Osteoblast (primary cell): ENCODE measurements around the gene COL1A1. TPM values are rescaled to one million over a fixed set of nuclear protein-coding genes. Genes with fewer than 3 reads are reported as not detected.

Experiments used
- DNase-seq: peaks from one replicate; pipeline ENCODE4 v3.0.0; 2011; ENCODE audit warnings: low spot score, mixed read lengths; ENCODE audit not compliant: insufficient read length; ENCODE audit errors: missing footprints
- H2AFZ ChIP-seq: 2 replicates; pipeline ENCODE4 v1.6.0; 2011; ENCODE audit warnings: mild to moderate bottlenecking, low read length
- H3K27ac ChIP-seq: 2 replicates; pipeline ENCODE4 v1.5.1; 2011; ENCODE audit warnings: mild to moderate bottlenecking, low read depth, low read length, moderate library complexity
- H3K27me3 ChIP-seq: 2 replicates; pipeline ENCODE4 v1.6.0; 2012; ENCODE audit warnings: mild to moderate bottlenecking, control low read depth, inconsistent platforms, low read length, moderate library complexity; ENCODE audit not compliant: insufficient read depth
- H3K36me3 ChIP-seq: 2 replicates; pipeline ENCODE4 v1.5.1; 2011; ENCODE audit warnings: mild to moderate bottlenecking, low read length, control low read depth, moderate library complexity; ENCODE audit not compliant: insufficient read depth
- H3K4me1 ChIP-seq: 2 replicates; pipeline ENCODE4 v1.5.1; 2011; ENCODE audit warnings: mild to moderate bottlenecking, low read length, control low read depth, moderate library complexity; ENCODE audit not compliant: insufficient read depth
- H3K4me2 ChIP-seq: 2 replicates; pipeline ENCODE4 v1.6.0; 2011; ENCODE audit warnings: mild to moderate bottlenecking, low read length; ENCODE audit not compliant: insufficient read depth
- H3K4me3 ChIP-seq: fragments of 200-600 bp; sonication (generic); 3 replicates; pipeline ENCODE4 v1.5.1; 2012; ENCODE audit warnings: mild to moderate bottlenecking, low read length, inconsistent platforms; ENCODE audit not compliant: insufficient read depth
- H3K79me2 ChIP-seq: 2 replicates; pipeline ENCODE4 v1.6.0; 2012; ENCODE audit warnings: mild to moderate bottlenecking, low read length, control low read depth, inconsistent platforms; ENCODE audit not compliant: insufficient read depth
- H3K9me3 ChIP-seq: 2 replicates; pipeline ENCODE4 v1.5.1; 2011; ENCODE audit warnings: low read depth, low read length, control low read depth
- H4K20me1 ChIP-seq: 2 replicates; pipeline ENCODE4 v1.6.0; 2012; ENCODE audit warnings: mild to moderate bottlenecking, low read length, control low read depth; ENCODE audit not compliant: insufficient read depth
- total RNA-seq: library from RNA; depleted of rRNA; stranded (reverse); fragments of >200 nt; gene quantifications from 2 replicates; pipeline ENCODE4 v1.2.3, GENCODE V29; 2012
- TF ChIP-seq, protein P1 (sequence below): IDR thresholded peaks from 2 replicates; pipeline ENCODE4 v1.5.1; 2011; ENCODE audit warnings: mild to moderate bottlenecking, low read depth, low read length, moderate library complexity; ENCODE audit errors: extremely low read depth

COL1A1 gene
- total RNA-seq, 1 donor: 8,987 TPM

DNA sequence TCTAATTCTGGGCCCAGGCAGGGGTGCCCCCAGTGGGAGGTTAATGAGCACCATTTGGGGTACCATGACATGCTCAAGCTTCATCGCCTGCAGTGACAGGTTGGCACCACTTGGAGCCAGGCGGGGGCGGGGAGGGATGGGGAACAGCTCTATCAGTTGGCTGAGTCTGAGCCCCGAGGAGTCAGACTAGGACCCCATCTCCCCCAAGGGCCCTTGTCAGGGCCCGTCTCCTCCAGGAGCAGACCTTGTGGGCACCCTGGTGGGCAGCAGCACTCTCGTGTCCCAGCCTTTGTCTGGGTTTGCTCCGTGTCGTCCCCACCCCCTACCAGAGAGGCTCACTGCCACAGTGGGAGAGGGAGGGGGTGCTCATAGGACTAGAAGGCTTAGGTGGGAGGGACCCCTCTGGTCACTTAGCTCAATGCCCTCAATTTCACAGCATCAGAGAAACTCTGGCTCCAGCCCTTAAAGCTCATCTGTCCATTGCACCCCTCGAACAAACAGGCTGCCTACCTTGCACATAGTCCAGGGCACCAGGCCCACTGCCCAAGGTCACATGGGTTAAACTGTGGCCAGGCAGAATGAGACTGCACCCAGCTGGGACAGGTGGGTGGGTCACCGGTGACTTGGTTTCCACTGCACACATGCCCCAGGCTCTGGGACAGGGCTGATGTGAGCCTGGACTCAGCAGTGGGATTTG lies 55.1 kb downstream of the COL1A1 start:
- H3K4me1 ChIP-seq: peaks cover 28% of the 10 kb centered on the region
- H2AFZ ChIP-seq: no peak overlapping the region
- peaks cover 40% of the 10 kb centered on the region for H3K36me3 ChIP-seq
- H3K27ac ChIP-seq: peak overlapping the region; percentile 78
- DNase-seq: peak; percentile 92
- peaks cover 93% of the 10 kb centered on the region for H3K79me2 ChIP-seq
- H3K4me2 ChIP-seq: peak overlapping the region; percentile 95
- H3K27me3 ChIP-seq: no peaks in the 10 kb centered on the region
- peaks cover 70% of the 10 kb centered on the region for H4K20me1 ChIP-seq
- peak overlapping the region; percentile 84 for H3K4me3 ChIP-seq
- no peaks in the 10 kb centered on the region for H3K9me3 ChIP-seq
- TF ChIP-seq, protein P1, sequence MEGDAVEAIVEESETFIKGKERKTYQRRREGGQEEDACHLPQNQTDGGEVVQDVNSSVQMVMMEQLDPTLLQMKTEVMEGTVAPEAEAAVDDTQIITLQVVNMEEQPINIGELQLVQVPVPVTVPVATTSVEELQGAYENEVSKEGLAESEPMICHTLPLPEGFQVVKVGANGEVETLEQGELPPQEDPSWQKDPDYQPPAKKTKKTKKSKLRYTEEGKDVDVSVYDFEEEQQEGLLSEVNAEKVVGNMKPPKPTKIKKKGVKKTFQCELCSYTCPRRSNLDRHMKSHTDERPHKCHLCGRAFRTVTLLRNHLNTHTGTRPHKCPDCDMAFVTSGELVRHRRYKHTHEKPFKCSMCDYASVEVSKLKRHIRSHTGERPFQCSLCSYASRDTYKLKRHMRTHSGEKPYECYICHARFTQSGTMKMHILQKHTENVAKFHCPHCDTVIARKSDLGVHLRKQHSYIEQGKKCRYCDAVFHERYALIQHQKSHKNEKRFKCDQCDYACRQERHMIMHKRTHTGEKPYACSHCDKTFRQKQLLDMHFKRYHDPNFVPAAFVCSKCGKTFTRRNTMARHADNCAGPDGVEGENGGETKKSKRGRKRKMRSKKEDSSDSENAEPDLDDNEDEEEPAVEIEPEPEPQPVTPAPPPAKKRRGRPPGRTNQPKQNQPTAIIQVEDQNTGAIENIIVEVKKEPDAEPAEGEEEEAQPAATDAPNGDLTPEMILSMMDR: peak; percentile 24

DNA sequence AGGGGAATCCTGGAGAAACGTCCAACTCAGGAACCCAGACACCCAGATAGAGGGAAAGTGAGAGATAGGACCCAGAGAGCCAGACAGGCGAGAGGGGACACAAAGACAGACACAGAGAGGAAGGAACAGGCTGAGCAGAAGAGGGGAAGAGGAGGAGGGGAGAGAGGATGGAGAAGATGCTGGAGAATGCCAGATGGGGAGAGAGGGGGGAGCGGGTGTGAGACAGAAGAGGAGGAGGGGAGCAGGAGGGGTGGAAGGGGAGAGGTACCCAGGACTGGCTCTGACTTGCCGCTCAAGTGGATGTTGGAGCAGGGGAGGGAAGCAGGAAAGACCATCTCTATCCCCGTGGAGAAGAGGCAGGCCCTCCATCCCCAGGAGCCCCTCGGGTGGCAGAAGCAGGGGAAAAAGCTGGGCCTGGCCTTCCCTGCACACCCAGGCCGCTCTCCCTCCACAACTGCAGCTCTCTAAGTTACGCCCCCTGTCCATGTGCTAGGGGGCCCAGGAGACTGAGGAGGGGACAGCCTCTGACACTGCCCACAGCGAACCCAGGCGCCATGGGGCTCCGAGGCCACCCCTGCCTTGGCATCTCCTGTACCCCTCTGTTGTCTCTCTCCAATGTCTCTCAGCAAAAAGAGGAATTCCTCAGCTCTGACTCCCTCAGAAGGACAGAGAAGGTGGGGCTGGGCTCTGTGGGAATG lies 55.8 kb downstream of the COL1A1 start:
- Histone ChIP-seq H3K4me2 (peak overlapping the region; percentile 95), H3K4me3 (no peak overlapping the region), H4K20me1 (peaks cover 76% of the 10 kb centered on the region), H3K9me3 (no peaks in the 10 kb centered on the region), H3K36me3 (peaks cover 47% of the 10 kb centered on the region), H3K27ac (no peak overlapping the region), H3K27me3 (no peaks in the 10 kb centered on the region), H2AFZ (no peak overlapping the region), H3K4me1 (peaks cover 25% of the 10 kb centered on the region), H3K79me2 (peaks cover 92% of the 10 kb centered on the region)
- DNase-seq: peak; percentile 65
- TF ChIP-seq, protein P1: no peak

DNA sequence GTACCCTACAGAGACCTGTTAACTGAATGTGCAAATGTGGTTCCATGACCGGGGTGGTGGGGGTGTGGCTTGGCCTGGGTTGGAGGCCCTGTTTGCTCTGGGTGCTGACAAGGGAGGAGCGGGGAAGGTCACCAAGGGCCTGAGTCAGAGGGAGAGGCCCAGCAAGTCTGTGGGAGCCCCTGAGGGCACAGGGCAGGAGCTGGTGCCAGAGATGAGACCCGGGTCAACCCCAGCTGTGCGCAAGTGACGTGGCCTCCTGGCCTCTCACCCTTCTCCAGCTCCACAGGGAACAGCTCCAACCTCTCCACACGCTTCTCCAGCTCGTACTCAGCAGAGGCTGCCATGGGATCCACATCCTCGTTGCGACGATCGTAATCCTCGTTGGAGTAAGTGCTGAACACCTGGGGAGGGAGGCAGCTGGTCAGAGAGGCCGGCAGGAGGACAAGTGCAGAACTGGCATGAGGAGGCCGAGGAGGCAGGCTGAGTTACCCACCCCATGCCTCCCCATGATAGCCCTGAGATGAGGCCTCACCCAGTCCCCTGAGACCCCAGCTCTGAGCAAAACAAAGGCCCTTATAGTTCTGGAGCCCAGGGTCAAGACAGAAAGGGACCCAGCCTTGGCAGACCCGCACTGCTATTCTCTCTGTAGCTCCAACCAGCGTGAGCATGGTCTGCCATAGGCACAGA lies 56.4 kb downstream of the COL1A1 start:
- Histone ChIP-seq H3K79me2 (peaks cover 90% of the 10 kb centered on the region), H4K20me1 (peaks cover 83% of the 10 kb centered on the region), H3K27me3 (no peaks in the 10 kb centered on the region), H3K36me3 (peaks cover 52% of the 10 kb centered on the region), H2AFZ (no peak overlapping the region), H3K4me2 (no peak overlapping the region), H3K27ac (no peak overlapping the region), H3K9me3 (no peaks in the 10 kb centered on the region), H3K4me1 (peaks cover 25% of the 10 kb centered on the region), H3K4me3 (no peak overlapping the region)
- TF ChIP-seq, protein P1: no peak
- DNase-seq: peak; percentile 71

DNA sequence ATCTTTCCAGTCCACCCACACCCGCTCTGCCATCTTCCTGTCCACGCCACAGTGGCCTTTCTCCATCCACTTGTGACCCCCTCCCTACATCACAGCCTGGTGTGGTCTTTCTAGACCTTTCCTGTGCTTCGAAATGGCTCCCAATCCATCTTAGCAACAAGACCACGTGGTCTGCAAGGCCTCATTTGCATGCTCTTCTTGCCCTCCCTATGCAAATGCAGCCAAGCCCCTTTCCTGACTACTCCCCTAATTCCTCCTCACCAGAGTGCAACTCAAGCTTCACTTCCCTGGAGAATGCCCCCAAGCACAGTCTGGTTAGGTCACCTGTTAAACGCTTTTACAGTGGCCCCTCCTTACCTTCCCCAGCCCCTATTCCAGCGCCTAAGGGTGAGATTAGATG lies 57.1 kb downstream of the COL1A1 start:
- Histone ChIP-seq H2AFZ (no peak overlapping the region), H3K27ac (no peak overlapping the region), H3K79me2 (peaks cover 89% of the 10 kb centered on the region), H3K27me3 (no peaks in the 10 kb centered on the region), H3K4me2 (no peak overlapping the region), H3K4me3 (no peak overlapping the region), H3K4me1 (peaks cover 25% of the 10 kb centered on the region), H3K9me3 (no peaks in the 10 kb centered on the region), H4K20me1 (peaks cover 88% of the 10 kb centered on the region), H3K36me3 (peaks cover 57% of the 10 kb centered on the region)
- no peak for DNase-seq
- TF ChIP-seq, protein P1: no peak
